Astrocyte (in vitro differentiated cells and primary cell): Measurements from ENCODE around the gene FUCA1. TPM values are rescaled to one million over a fixed set of nuclear protein-coding genes. Genes with fewer than 3 reads are reported as not detected.

Experiments
- DNase-seq: peaks from one replicate; pipeline ENCODE4 v3.0.0-alpha.2; 2010; ENCODE audit warnings: low read depth
- FAIRE-seq: peaks from 2 replicates; lab custom pipeline; 2011; peaks lifted over from hg19 to GRCh38; lab: Jason Lieb, UNC
- H2AFZ ChIP-seq: 2 replicates; pipeline ENCODE4 v1.6.0; 2012; ENCODE audit warnings: low read depth, low read length, inconsistent platforms
- H3K27ac ChIP-seq: 2 replicates; pipeline ENCODE4 v1.5.1; 2011; ENCODE audit warnings: low read depth, low read length, inconsistent platforms
- H3K27me3 ChIP-seq: 2 replicates; pipeline ENCODE4 v1.6.0; 2011; ENCODE audit warnings: low read length, inconsistent platforms; ENCODE audit not compliant: insufficient read depth
- H3K36me3 ChIP-seq: 2 replicates; pipeline ENCODE4 v1.5.1; 2011; ENCODE audit warnings: low read length, inconsistent platforms; ENCODE audit not compliant: insufficient read depth
- H3K4me1 ChIP-seq: 2 replicates; pipeline ENCODE4 v1.5.1; 2011; ENCODE audit warnings: low read length, inconsistent platforms; ENCODE audit not compliant: insufficient read depth
- H3K4me2 ChIP-seq: 2 replicates; pipeline ENCODE4 v1.6.0; 2012; ENCODE audit warnings: low read length, inconsistent platforms
- H3K4me3 ChIP-seq: 2 replicates; pipeline ENCODE4 v1.5.1; 2011; ENCODE audit warnings: low read depth, mild to moderate bottlenecking, low read length, inconsistent platforms; ENCODE audit not compliant: insufficient read depth
- H3K79me2 ChIP-seq: 2 replicates; pipeline ENCODE4 v1.6.0; 2012; ENCODE audit warnings: mild to moderate bottlenecking, low read length, inconsistent platforms; ENCODE audit not compliant: insufficient read depth
- H3K9ac ChIP-seq: 2 replicates; pipeline ENCODE4 v1.6.0; 2012; ENCODE audit warnings: mild to moderate bottlenecking, low read length, inconsistent platforms
- H3K9me3 ChIP-seq: 2 replicates; pipeline ENCODE4 v1.5.1; 2012; ENCODE audit warnings: low read depth, mild to moderate bottlenecking, low read length, inconsistent platforms; ENCODE audit not compliant: insufficient read depth
- H4K20me1 ChIP-seq: 2 replicates; pipeline ENCODE4 v1.6.0; 2012; ENCODE audit warnings: low read length, inconsistent platforms; ENCODE audit not compliant: insufficient read depth
- H3K27ac Mint-ChIP-seq: one replicate; pipeline ENCODE4 v1.8.0; 2021; ENCODE audit warnings: mild to moderate bottlenecking, mixed read lengths; ENCODE audit not compliant: unreplicated experiment
- H3K27me3 Mint-ChIP-seq: one replicate; pipeline ENCODE4 v1.8.0; 2021; ENCODE audit warnings: low read depth, mixed read lengths; ENCODE audit not compliant: unreplicated experiment
- H3K36me3 Mint-ChIP-seq: one replicate; pipeline ENCODE4 v1.8.0; 2021; ENCODE audit warnings: low read depth, mixed read lengths; ENCODE audit not compliant: unreplicated experiment
- H3K4me1 Mint-ChIP-seq: one replicate; pipeline ENCODE4 v1.8.0; 2021; ENCODE audit warnings: low read depth, mixed read lengths; ENCODE audit not compliant: unreplicated experiment
- H3K4me3 Mint-ChIP-seq: one replicate; pipeline ENCODE4 v1.8.0; 2021; ENCODE audit warnings: mild to moderate bottlenecking, moderate library complexity, mixed read lengths; ENCODE audit not compliant: unreplicated experiment
- H3K9me3 Mint-ChIP-seq: one replicate; pipeline ENCODE4 v1.8.0; 2021; ENCODE audit warnings: mild to moderate bottlenecking, mixed read lengths; ENCODE audit not compliant: unreplicated experiment
- CTCF ChIP-seq: IDR thresholded peaks from 2 replicates; pipeline ENCODE4 v1.5.1; 2011; ENCODE audit warnings: low read depth, mild to moderate bottlenecking, inconsistent platforms, low read length, moderate library complexity; ENCODE audit not compliant: insufficient read depth
- EZH2 ChIP-seq: IDR thresholded peaks from 2 replicates; pipeline ENCODE4 v1.6.1; 2012; ENCODE audit warnings: mild to moderate bottlenecking, low read length, inconsistent platforms; ENCODE audit not compliant: insufficient read depth
- total RNA-seq: library from RNA; stranded (reverse); gene quantifications from 2 replicates; pipeline ENCODE4 v1.2.1, GENCODE V29; 2021

The FUCA1 gene
- total RNA-seq, 1 donor from 2014 or later, result 10.4 TPM

GRCh38 chr1:23905461-23906025 is 37.5 kb upstream of the FUCA1 start:
- no peaks in the 10 kb centered on the region for H3K4me1 ChIP-seq
- no peaks in the 10 kb centered on the region for H4K20me1 ChIP-seq
- peaks cover 7% of the 10 kb centered on the region for H3K9me3 Mint-ChIP-seq
- no peaks in the 10 kb centered on the region for H3K36me3 ChIP-seq
- no peak overlapping the region for H3K4me3 Mint-ChIP-seq
- peaks cover 9% of the 10 kb centered on the region for H3K9me3 ChIP-seq
- no peak overlapping the region for H3K9ac ChIP-seq
- H3K27me3 Mint-ChIP-seq, result peaks cover 54% of the 10 kb centered on the region
- no peak for TF ChIP-seq EZH2
- no peak for TF ChIP-seq CTCF
- peaks cover 32% of the 10 kb centered on the region for H3K27me3 ChIP-seq
- no peak overlapping the region for H3K27ac Mint-ChIP-seq
- H3K27ac ChIP-seq, result no peak overlapping the region
- no peak overlapping the region for H3K4me3 ChIP-seq
- H3K36me3 Mint-ChIP-seq, result peaks cover 3% of the 10 kb centered on the region
- DNase-seq (no peak), FAIRE-seq (no peak)
- H3K79me2 ChIP-seq, result no peaks in the 10 kb centered on the region
- H3K4me1 Mint-ChIP-seq, result no peaks in the 10 kb centered on the region
- H2AFZ ChIP-seq, result no peak overlapping the region
- H3K4me2 ChIP-seq, result no peak overlapping the region

DNA sequence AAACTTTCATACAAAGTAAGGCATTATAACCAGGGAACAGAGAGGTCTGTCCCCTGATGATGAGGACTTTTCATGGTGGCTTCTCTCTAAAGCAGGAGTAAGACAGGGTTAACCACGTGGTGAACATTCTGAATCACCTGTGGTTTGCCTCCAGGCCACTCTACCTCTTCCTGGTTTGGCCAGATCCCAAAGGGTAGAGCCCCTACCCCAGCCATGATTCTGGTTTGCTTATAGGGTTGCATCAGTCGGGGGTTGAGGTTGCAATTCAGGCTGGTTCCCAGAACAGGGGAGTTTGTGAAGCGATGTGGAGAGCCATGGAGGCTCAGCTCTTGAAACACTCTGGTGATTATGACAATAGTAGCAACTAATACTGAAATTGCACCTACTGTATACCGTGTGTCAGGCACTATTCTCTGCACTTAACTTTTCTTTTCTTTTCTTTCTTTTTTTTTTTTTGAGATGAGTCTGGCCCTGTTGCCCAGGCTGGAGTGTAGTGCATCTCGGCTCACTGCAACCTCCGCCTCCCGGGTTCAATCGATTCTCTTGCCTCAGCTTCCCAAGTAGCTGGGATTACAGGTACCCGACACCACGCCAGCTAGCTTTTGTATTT is 36.8 kb upstream of the FUCA1 start:
- H3K27me3 ChIP-seq, result peaks cover 34% of the 10 kb centered on the region
- H3K4me1 ChIP-seq, result no peaks in the 10 kb centered on the region
- H2AFZ ChIP-seq, result no peak overlapping the region
- peaks cover 3% of the 10 kb centered on the region for H3K36me3 Mint-ChIP-seq
- H3K9me3 Mint-ChIP-seq, result peaks cover 7% of the 10 kb centered on the region
- no peak overlapping the region for H3K4me3 ChIP-seq
- H3K27ac Mint-ChIP-seq, result no peak overlapping the region
- H3K27ac ChIP-seq, result no peak overlapping the region
- H4K20me1 ChIP-seq, result no peaks in the 10 kb centered on the region
- H3K36me3 ChIP-seq, result no peaks in the 10 kb centered on the region
- no peak overlapping the region for H3K4me2 ChIP-seq
- no peaks in the 10 kb centered on the region for H3K79me2 ChIP-seq
- no peak overlapping the region for H3K4me3 Mint-ChIP-seq
- H3K4me1 Mint-ChIP-seq, result no peaks in the 10 kb centered on the region
- peaks cover 58% of the 10 kb centered on the region for H3K27me3 Mint-ChIP-seq
- peaks cover 9% of the 10 kb centered on the region for H3K9me3 ChIP-seq
- no peak overlapping the region for H3K9ac ChIP-seq
- no peak for FAIRE-seq
- DNase-seq, result no peak
- TF ChIP-seq EZH2 (no peak), CTCF (no peak)

- Histone ChIP-seq H3K9ac (no peak overlapping the region), H2AFZ (no peak overlapping the region), H3K4me3 (no peak overlapping the region), H3K9me3 (peaks cover 2% of the 10 kb centered on the region), H4K20me1 (no peaks in the 10 kb centered on the region), H3K79me2 (no peaks in the 10 kb centered on the region), H3K36me3 (no peaks in the 10 kb centered on the region), H3K4me1 (no peaks in the 10 kb centered on the region), H3K27me3 (peaks cover 36% of the 10 kb centered on the region), H3K27ac (no peak overlapping the region), H3K4me2 (no peak overlapping the region)
- TF ChIP-seq CTCF (no peak), EZH2 (no peak)
- DNase-seq, result no peak
- Mint-ChIP-seq H3K36me3 (peaks cover 3% of the 10 kb centered on the region), H3K27me3 (peaks cover 57% of the 10 kb centered on the region), H3K4me1 (no peaks in the 10 kb centered on the region), H3K4me3 (no peak overlapping the region), H3K27ac (no peak overlapping the region), H3K9me3 (peaks cover 7% of the 10 kb centered on the region)
- FAIRE-seq, result no peak
Observed at GRCh38 chr1:23903754-23904153, 35.7 kb upstream of the FUCA1 start.
